Right renal cortex interstitium (tissue), 3 donors: Measurements from ENCODE around the gene WIF1. TPM values are rescaled to one million over a fixed set of nuclear protein-coding genes. Genes with fewer than 3 reads are reported as not detected.

ENCODE experiments used
- DNase-seq, 3 donors: peaks; one replicate each; pipeline ENCODE4 v3.0.0-alpha.2; 2013; ENCODE audit warnings: low read depth in 3 of 3, low spot score in 2 of 3
- polyA plus RNA-seq, 3 donors: library from polyadenylated mRNA; unstranded; fragments of 120-200 nt; gene quantifications; one replicate each; pipeline ENCODE4 v1.2.1, GENCODE V29; 2013; ENCODE audit not compliant: insufficient read length in 3 of 3

Gene WIF1
- polyA plus RNA-seq, result 1 to 10 TPM; 2.0 to 2.5 (median 2.1) TPM

- DNase-seq, result no peak
These were observed at the start of gene WIF1 for GRCh38 chr12:65121049-65121955. Gene WIF1 (minus strand): TSS chr12:65121305. CDS start chr12:65121191, 114 bp downstream.

GRCh38 chr12:65170209-65170881 lies 49.2 kb upstream of the WIF1 start:
- peak in 1 of 3 donors; percentile 23 for DNase-seq

- DNase-seq, result peak; percentile 83 to 92 (median 87)
These were observed 48.5 kb upstream of the WIF1 start, which contains the start of gene LEMD3 for GRCh38 chr12:65169320-65170208. Gene LEMD3 (plus strand): TSS chr12:65169583. CDS start chr12:65169597, 14 bp downstream.

- no peak for DNase-seq
These were observed 47.7 kb upstream of the WIF1 start for GRCh38 chr12:65168681-65169319.

- no peak for DNase-seq
These were observed 43.7 kb upstream of the WIF1 start for GRCh38 chr12:65164774-65165173.

- no peak for DNase-seq
These were observed 43.1 kb upstream of the WIF1 start for GRCh38 chr12:65164244-65164643.

GRCh38 chr12:65162609-65163008 lies 41.5 kb upstream of the WIF1 start:
- DNase-seq, result no peak

GRCh38 chr12:65157091-65157490 lies 36.0 kb upstream of the WIF1 start:
- no peak for DNase-seq

GRCh38 chr12:65156366-65156841 lies 35.3 kb upstream of the WIF1 start:
- DNase-seq, result no peak

GRCh38 chr12:65155784-65156183 lies 34.7 kb upstream of the WIF1 start:
- no peak for DNase-seq

- DNase-seq, result no peak
These were observed 31.5 kb upstream of the WIF1 start for GRCh38 chr12:65152596-65152995.

- DNase-seq, result no peak
These were observed 30.9 kb upstream of the WIF1 start for GRCh38 chr12:65152012-65152411.

- DNase-seq, result no peak
These were observed 26.3 kb upstream of the WIF1 start for GRCh38 chr12:65147312-65147905.

- DNase-seq, result no peak
These were observed 19.6 kb upstream of the WIF1 start for GRCh38 chr12:65140738-65141137.

- DNase-seq, result no peak
These were observed 18.3 kb upstream of the WIF1 start for GRCh38 chr12:65139389-65139788.

GRCh38 chr12:65133879-65134278 lies 12.8 kb upstream of the WIF1 start:
- no peak for DNase-seq

GRCh38 chr12:65126482-65126881 lies 5.4 kb upstream of the WIF1 start:
- no peak for DNase-seq

GRCh38 chr12:65125975-65126374 lies 4.9 kb upstream of the WIF1 start:
- DNase-seq, result no peak

- DNase-seq, result no peak
These were observed 4.1 kb upstream of the WIF1 start for GRCh38 chr12:65125247-65125646.
